D721Med (cell line): ENCODE data around the gene SPOCK3.

Experiments used
- DNase-seq: peaks from one replicate; pipeline ENCODE4 v3.0.0; 2011; ENCODE audit warnings: low spot score; ENCODE audit not compliant: insufficient read length
- FAIRE-seq: peaks from 2 replicates; lab custom pipeline; 2011; peaks lifted over from hg19 to GRCh38; lab: Jason Lieb, UNC
- CTCF ChIP-seq: IDR thresholded peaks from 2 replicates; pipeline ENCODE4 v1.5.1; 2012; ENCODE audit warnings: mild to moderate bottlenecking, control low read depth; ENCODE audit not compliant: insufficient read depth; ENCODE audit errors: missing control alignments

SPOCK3 gene

GRCh38 chr4:167238226-167238625, 3.9 kb upstream of the SPOCK3 start:
- TF ChIP-seq CTCF, result no peak
- no peak for FAIRE-seq
- DNase-seq, result no peak

GRCh38 chr4:167233685-167234315, 494 bp downstream of the SPOCK3 start:
- DNase-seq (no peak), FAIRE-seq (no peak)
- no peak for TF ChIP-seq CTCF

- TF ChIP-seq CTCF, result no peak
- FAIRE-seq, result no peak
- no peak for DNase-seq
Measured at GRCh38 chr4:167232805-167233684, 1.2 kb downstream of the SPOCK3 start.

- no peak for FAIRE-seq
Measured at GRCh38 chr4:167230744-167231143, 3.5 kb downstream of the SPOCK3 start.

GRCh38 chr4:167222099-167222498, 12.2 kb downstream of the SPOCK3 start:
- FAIRE-seq (no peak), DNase-seq (no peak)
- no peak for TF ChIP-seq CTCF

More at GRCh38 chr4:167230744-167231143, 3.5 kb downstream of the SPOCK3 start:
- DNase-seq, result no peak
- TF ChIP-seq CTCF, result no peak

- FAIRE-seq (no peak), DNase-seq (no peak)
- TF ChIP-seq CTCF, result no peak
Measured at GRCh38 chr4:167221084-167221483, 13.2 kb downstream of the SPOCK3 start.
